HCT116 (cell line): ENCODE data around the gene CLCF1.

Source experiments
- CTCF ChIP-seq, 3 experiments: fragments of 200-600 bp in 1 of 3; sonication (generic) in 1 of 3; IDR thresholded peaks in 2 of 3; conservative IDR thresholded peaks in 1 of 3; 2 replicates each; pipeline ENCODE4 v1.5.1; 2012 to 2017; ENCODE audit warnings: low read depth in 2 of 3, low read length in 2 of 3, antibody characterized with exemption in 1 of 3, borderline replicate concordance in 1 of 3, control low read depth in 1 of 3, mild to moderate bottlenecking in 1 of 3, mixed read lengths in 1 of 3, mixed run types in 1 of 3, moderate library complexity in 1 of 3; ENCODE audit not compliant: insufficient read depth in 1 of 3
- POLR2A ChIP-seq: IDR thresholded peaks from 2 replicates; pipeline ENCODE4 v1.7.0; 2011; ENCODE audit warnings: borderline replicate concordance; ENCODE audit not compliant: insufficient read depth, insufficient read length; ENCODE audit errors: extremely low read depth
- POLR2AphosphoS5 ChIP-seq: IDR thresholded peaks from 2 replicates; pipeline ENCODE4 v1.6.1; 2011; ENCODE audit warnings: mild to moderate bottlenecking, low read depth, low read length, moderate library complexity
- SP1 ChIP-seq: IDR thresholded peaks from 2 replicates; pipeline ENCODE4 v1.6.1; 2012; ENCODE audit warnings: low read depth

DNA sequence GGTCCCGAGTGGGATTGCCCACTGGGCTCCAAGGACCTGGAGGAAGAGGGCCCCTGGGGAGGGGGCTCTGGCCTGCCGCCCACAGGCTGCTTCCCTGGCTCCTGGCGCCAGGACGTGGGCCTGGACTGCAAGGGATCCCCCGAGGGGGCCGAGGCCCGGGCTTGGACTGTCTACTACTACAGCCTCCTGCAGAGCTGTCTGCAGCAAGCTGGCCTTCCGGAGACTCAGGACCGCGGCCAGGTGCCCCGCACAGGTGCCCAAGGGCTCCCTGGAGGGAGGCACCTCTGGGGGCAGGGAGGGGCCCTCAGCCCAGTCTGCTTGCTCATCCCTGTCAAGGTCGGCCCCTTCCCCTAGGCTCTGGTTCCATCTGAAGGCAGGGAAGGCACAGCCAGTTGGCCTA, 44.0 kb upstream of the CLCF1 start:
- TF ChIP-seq CTCF (IDR thresholded peaks at IDR 0.05 in 2 of 3, conservative IDR thresholded peaks at IDR 0.05 in 1 of 3; ENCODE audit: borderline replicate concordance in 1 of 3, insufficient read depth in 1 of 3, low read depth in 2 of 3, low read length in 2 of 3), result no peak
- TF ChIP-seq POLR2A, result no peak
- TF ChIP-seq SP1, result no peak
- TF ChIP-seq POLR2AphosphoS5, result no peak
